Activated CD8-positive, alpha-beta T cell treated with anti-CD3 and anti-CD28 coated beads, Interleukin-2, amount 10 ng/mL, durations not matched to agents 7 days and 5 days (primary cell): ENCODE measurements around the gene MAPK13. TPM values are rescaled to one million over a fixed set of nuclear protein-coding genes. Genes with fewer than 3 reads are reported as not detected.
"Not testable (repeated sequence)": the region's sequence is repeated elsewhere in the genome, so short reads cannot be mapped to it uniquely, and the experiment has no call there.

Experiments
- ATAC-seq: fragments of 150-1000 bp; cut with Tn5 transposase; one replicate; pipeline ENCODE4 v1.10.0; 2021; ENCODE audit warnings: moderate library complexity
- CTCF ChIA-PET: fragments of 350-600 bp; sonication (Branson Sonifier 250); formaldehyde crosslinking; loops from one replicate; lab custom pipeline; 2021; ENCODE audit warnings: antibody characterized with exemption; lab: Charles Lee
- POLR2A ChIA-PET: fragments of 350-600 bp; sonication (Branson Sonifier 250); formaldehyde crosslinking; loops from one replicate; lab custom pipeline; 2021; ENCODE audit warnings: antibody characterized with exemption; lab: Charles Lee
- DNase-seq: peaks from one replicate; pipeline ENCODE4 v3.0.0-alpha.2; 2020
- H3K27ac Mint-ChIP-seq: one replicate; pipeline ENCODE4 v1.8.0; 2021; ENCODE audit warnings: mild to moderate bottlenecking, mixed read lengths
- H3K27me3 Mint-ChIP-seq: one replicate; pipeline ENCODE4 v1.8.0; 2021; ENCODE audit warnings: low read depth, mixed read lengths
- H3K36me3 Mint-ChIP-seq: one replicate; pipeline ENCODE4 v1.8.0; 2021; ENCODE audit warnings: low read depth, mixed read lengths
- H3K4me1 Mint-ChIP-seq: one replicate; pipeline ENCODE4 v1.8.0; 2021; ENCODE audit warnings: low read depth, mixed read lengths
- H3K4me3 Mint-ChIP-seq: one replicate; pipeline ENCODE4 v1.8.0; 2021; ENCODE audit warnings: mild to moderate bottlenecking, mixed read lengths
- H3K9me3 Mint-ChIP-seq: one replicate; pipeline ENCODE4 v1.8.0; 2022; ENCODE audit warnings: mixed read lengths; ENCODE audit not compliant: insufficient read depth
- total RNA-seq, 2 experiments: library from RNA; stranded (reverse); gene quantifications; one replicate each; pipeline ENCODE4 v1.2.3, GENCODE V29; 2021

Gene MAPK13
- total RNA-seq, 2 experiments from 2014 or later, result 42.6 to 43.5 TPM

DNA sequence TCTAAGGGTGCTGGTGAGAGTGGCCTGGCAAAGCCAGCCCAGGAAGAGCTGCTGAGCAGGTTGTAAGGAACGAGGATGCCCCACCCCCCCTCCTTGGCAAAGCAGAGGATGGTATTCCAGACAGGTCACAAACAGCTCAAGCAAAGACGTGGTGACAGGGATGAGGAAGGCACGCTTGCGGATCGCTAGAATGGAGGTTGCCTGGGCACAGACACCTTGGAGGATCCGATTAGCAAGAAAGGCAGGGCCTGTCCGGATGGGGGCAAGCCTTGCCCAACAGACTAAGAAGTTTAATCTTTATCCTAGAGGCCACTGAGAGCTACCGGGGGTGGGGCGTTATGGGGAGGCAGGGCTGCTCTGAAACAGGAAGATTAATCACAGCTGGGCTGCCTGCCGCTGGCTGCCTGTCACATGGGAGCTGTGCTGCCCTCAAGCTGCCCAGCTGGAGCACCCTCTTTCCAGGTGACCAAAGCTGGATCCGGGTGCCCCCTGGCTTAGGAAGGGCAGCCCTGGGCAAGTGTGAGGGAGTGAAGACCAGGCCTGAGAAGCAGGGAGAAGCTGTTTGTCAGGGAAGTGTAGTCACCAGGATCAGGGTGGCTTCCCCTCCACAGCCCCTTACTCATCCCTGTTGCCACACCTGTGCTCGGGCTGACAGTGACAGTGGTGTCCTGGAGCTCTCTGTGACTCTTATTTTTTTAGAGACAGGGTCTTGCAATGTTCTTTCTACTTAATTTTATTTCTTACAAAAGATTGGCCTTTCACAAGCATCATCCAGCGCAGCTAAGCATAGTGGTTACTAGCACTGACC is 9.1 kb upstream of the MAPK13 start:
- peak; percentile 82 for DNase-seq
- no peaks in the 10 kb centered on the region for H3K9me3 Mint-ChIP-seq
- no peaks in the 10 kb centered on the region for H3K27me3 Mint-ChIP-seq
- H3K27ac Mint-ChIP-seq, result peak overlapping the region; percentile 98
- POLR2A ChIA-PET, result interaction anchor here (0.8 to 2.9 kb wide), 16 partner anchors 9 to 200 kb away, joined by 3 to 53 read pairs (median 10); partner anchors contain the start of genes BRPF3, MAPK13, MAPK14 and SRPK1
- ATAC-seq, result peak; percentile 56
- CTCF ChIA-PET, result interaction anchor here (0.7 to 5.9 kb wide), 15 partner anchors 9 to 220 kb away, joined by 3 to 44 read pairs (median 7); partner anchors contain the start of genes MAPK13 and MAPK14
- peaks cover 35% of the 10 kb centered on the region for H3K36me3 Mint-ChIP-seq
- peak overlapping the region; percentile 74 for H3K4me3 Mint-ChIP-seq
- H3K4me1 Mint-ChIP-seq, result peaks cover 90% of the 10 kb centered on the region

DNA sequence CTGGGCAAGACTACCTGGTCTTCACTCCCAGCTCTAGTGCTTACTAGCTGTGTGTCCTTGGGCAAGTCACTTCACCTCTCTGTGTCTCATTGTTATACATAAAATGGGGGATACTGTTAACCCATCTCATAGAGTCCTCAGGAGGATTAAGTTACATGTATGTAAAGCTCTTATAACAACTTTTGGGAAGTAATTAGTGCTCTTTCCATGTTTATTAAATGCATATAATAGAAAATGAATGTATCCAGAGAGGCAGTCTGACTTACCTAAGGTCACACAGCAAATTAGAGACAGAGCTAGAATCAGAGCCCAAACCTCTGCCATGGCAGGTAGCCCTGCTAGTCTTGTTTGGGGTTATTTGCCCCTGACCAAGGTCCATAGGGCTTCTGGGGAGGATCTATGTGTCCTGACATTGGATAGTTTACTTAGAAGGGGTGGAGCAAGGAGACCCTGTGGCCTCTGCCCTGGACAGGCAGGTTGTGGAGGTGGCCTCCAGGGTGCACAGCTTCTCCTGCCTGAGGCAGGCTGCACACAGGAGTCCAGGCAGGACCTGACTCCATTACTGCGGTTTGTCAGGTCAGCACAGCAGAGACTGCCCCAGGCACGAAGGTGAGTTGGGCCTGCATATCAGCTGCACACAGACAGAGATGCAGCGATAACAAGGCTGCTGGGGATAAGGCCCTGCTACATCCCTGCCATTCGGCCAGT is 8.4 kb upstream of the MAPK13 start:
- ChIA-PET CTCF (interaction anchor here (0.7 to 5.9 kb wide), 13 partner anchors 10 to 219 kb away, joined by 3 to 44 read pairs (median 12); partner anchors contain the start of genes MAPK13 and MAPK14), POLR2A (interaction anchor here (0.9 to 2.9 kb wide), 13 partner anchors 9 to 97 kb away, joined by 3 to 53 read pairs (median 15); partner anchors contain the start of genes BRPF3, MAPK13 and MAPK14)
- H3K27me3 Mint-ChIP-seq, result no peaks in the 10 kb centered on the region
- H3K4me1 Mint-ChIP-seq, result peaks cover 91% of the 10 kb centered on the region
- H3K27ac Mint-ChIP-seq, result peak overlapping the region; percentile 98
- DNase-seq (no peak), ATAC-seq (no peak)
- H3K9me3 Mint-ChIP-seq, result no peaks in the 10 kb centered on the region
- H3K4me3 Mint-ChIP-seq, result no peak overlapping the region
- H3K36me3 Mint-ChIP-seq, result peaks cover 29% of the 10 kb centered on the region

DNA sequence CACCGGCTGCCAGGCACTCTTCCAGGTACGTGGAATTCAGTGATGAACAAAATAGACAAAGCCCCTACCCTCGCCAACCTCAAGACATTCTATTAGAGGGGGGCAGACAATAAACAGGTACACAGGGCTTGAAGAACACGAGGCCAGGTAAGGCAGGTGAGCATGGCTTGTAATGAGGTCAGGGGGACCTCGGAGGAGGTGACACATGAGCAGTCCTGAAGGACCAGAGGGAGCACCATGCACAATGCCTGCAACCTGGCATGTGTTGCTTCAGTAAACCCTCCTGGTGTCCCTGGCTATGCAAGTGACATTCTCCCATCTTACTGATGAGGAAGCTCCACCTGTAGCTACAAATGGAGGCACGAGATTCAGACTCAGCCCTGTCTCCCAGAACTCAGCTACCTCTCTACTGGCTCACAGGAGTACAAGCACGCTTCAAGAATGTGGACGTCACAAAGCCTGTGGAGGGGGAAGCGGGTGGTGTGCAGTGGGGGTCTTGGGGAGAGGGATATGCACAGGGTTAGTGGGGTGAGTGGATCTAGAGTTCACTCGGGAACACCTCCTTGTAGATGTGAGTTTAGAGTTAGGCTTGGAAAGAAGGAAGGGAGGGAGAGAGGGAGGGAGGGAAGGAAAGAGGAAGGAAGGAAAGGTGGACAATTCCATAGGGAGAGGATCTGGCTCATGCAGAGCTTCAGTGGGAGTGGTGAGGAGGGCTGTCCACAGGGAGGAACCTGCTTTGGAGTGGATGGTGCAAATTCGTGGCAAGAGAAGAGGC is 7.6 kb upstream of the MAPK13 start:
- Mint-ChIP-seq H3K36me3 (peaks cover 24% of the 10 kb centered on the region), H3K27ac (peak overlapping the region; percentile 98), H3K9me3 (no peaks in the 10 kb centered on the region), H3K27me3 (no peaks in the 10 kb centered on the region), H3K4me1 (peaks cover 91% of the 10 kb centered on the region), H3K4me3 (no peak overlapping the region)
- POLR2A ChIA-PET, result interaction anchor here (2.4 to 2.9 kb wide), 3 partner anchors 8 to 94 kb away, joined by 17 to 53 read pairs (median 30); partner anchors contain the start of genes MAPK13 and MAPK14
- DNase-seq (no peak), ATAC-seq (no peak)
- CTCF ChIA-PET, result interaction anchor here (1.0 to 5.9 kb wide), 10 partner anchors 9 to 237 kb away, joined by 3 to 44 read pairs (median 12); partner anchors contain the start of genes MAPK13 and MAPK14

- no peaks in the 10 kb centered on the region for H3K9me3 Mint-ChIP-seq
Measured at GRCh38 chr6:36123270-36124139, 6.8 kb upstream of the MAPK13 start.

GRCh38 chr6:36124346-36124745 is 6.0 kb upstream of the MAPK13 start:
- H3K9me3 Mint-ChIP-seq, H3K36me3 Mint-ChIP-seq, H3K27me3 Mint-ChIP-seq, DNase-seq, H3K4me3 Mint-ChIP-seq, ATAC-seq: not testable (repeated sequence)
- ChIA-PET CTCF (interaction anchor here (0.8 to 5.9 kb wide), 11 partner anchors 8 to 236 kb away, joined by 3 to 44 read pairs (median 5); partner anchors contain the start of gene MAPK14), POLR2A (interaction anchor here (0.7 to 1.5 kb wide), 2 partner anchors 13 to 71 kb away, joined by 3 read pairs; no protein-coding TSS in a partner anchor)
- peaks cover 91% of the 10 kb centered on the region for H3K4me1 Mint-ChIP-seq
- H3K27ac Mint-ChIP-seq, result peak overlapping the region; percentile 80

More at GRCh38 chr6:36123270-36124139, 6.8 kb upstream of the MAPK13 start:
- no peaks in the 10 kb centered on the region for H3K27me3 Mint-ChIP-seq
- H3K4me1 Mint-ChIP-seq, result peaks cover 91% of the 10 kb centered on the region
- ChIA-PET CTCF (interaction anchor here (0.9 to 5.9 kb wide), 13 partner anchors 8 to 237 kb away, joined by 3 to 44 read pairs (median 5); partner anchors contain the start of genes MAPK13 and MAPK14), POLR2A (interaction anchor here (0.7 to 1.5 kb wide), 2 partner anchors 12 to 72 kb away, joined by 3 read pairs; no protein-coding TSS in a partner anchor)
- peak; percentile 95 for DNase-seq
- H3K36me3 Mint-ChIP-seq, result peaks cover 17% of the 10 kb centered on the region
- no peak overlapping the region for H3K4me3 Mint-ChIP-seq
- peak overlapping the region; percentile 98 for H3K27ac Mint-ChIP-seq
- ATAC-seq, result peak; percentile 80

DNA sequence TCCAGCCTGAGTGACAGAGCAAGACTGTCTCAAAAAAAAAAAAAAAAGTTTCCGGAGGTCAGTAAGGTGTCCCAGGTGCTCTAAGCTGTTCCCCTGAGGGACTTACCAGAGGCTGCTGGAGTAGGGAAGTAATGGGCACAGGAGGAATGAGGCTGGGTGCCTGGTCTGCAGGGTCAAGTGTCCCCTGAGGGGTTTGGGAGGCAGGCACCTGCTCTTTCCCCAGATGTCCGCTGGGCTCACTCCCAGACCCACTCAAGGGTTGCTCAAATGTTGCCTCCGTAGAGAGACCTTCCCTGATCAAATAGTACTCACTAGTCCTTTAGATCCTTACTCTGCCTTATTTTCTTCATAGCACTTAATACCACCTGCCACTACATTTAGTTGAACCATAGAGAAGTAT is 5.4 kb upstream of the MAPK13 start:
- no peaks in the 10 kb centered on the region for H3K9me3 Mint-ChIP-seq
- no peak overlapping the region for H3K4me3 Mint-ChIP-seq
- POLR2A ChIA-PET, result interaction anchor here (1.5 kb wide), 1 partner anchor 70 kb away, joined by 3 read pairs; no protein-coding TSS in a partner anchor
- DNase-seq (no peak), ATAC-seq (no peak)
- peaks cover 3% of the 10 kb centered on the region for H3K36me3 Mint-ChIP-seq
- CTCF ChIA-PET, result interaction anchor here (0.8 to 5.9 kb wide), 5 partner anchors 24 to 176 kb away, joined by 4 to 44 read pairs (median 10); partner anchors contain the start of gene MAPK14
- H3K4me1 Mint-ChIP-seq, result peaks cover 88% of the 10 kb centered on the region
- no peaks in the 10 kb centered on the region for H3K27me3 Mint-ChIP-seq
- H3K27ac Mint-ChIP-seq, result no peak overlapping the region

DNA sequence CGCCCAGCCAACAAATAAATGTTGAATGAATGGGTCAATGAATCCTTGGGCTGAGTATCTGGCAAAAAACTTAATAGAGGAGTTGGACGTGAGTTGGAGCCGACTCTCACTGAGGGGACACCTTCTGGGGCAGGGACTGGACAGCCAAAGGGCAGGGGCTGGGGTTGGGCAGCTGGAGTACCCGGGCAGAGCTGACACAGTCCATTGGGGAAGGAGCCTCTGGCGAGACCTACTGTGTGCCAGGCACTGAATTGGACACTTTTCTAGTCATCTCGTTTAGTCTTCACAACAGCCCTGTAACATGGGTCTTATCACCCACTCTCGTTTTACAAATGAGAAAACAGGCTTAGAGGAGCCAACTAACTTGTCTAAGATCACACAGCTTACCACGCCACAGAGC is 4.7 kb upstream of the MAPK13 start:
- no peaks in the 10 kb centered on the region for H3K36me3 Mint-ChIP-seq
- H3K4me1 Mint-ChIP-seq, result peaks cover 83% of the 10 kb centered on the region
- POLR2A ChIA-PET, result interaction anchor here (2.0 kb wide), 1 partner anchor 97 kb away, joined by 5 read pairs; no protein-coding TSS in a partner anchor
- CTCF ChIA-PET, result interaction anchor here (1.0 to 5.9 kb wide), 7 partner anchors 14 to 225 kb away, joined by 3 to 44 read pairs (median 5); no protein-coding TSS in a partner anchor
- H3K27ac Mint-ChIP-seq, result no peak overlapping the region
- H3K27me3 Mint-ChIP-seq, result no peaks in the 10 kb centered on the region
- H3K4me3 Mint-ChIP-seq, result no peak overlapping the region
- no peak for DNase-seq
- no peaks in the 10 kb centered on the region for H3K9me3 Mint-ChIP-seq
- no peak for ATAC-seq

- Mint-ChIP-seq H3K4me3 (no peak overlapping the region), H3K4me1 (peaks cover 82% of the 10 kb centered on the region), H3K27me3 (no peaks in the 10 kb centered on the region), H3K9me3 (no peaks in the 10 kb centered on the region), H3K36me3 (peaks cover 2% of the 10 kb centered on the region), H3K27ac (no peak overlapping the region)
- ChIA-PET POLR2A (interaction anchor here (2.0 kb wide), 1 partner anchor 97 kb away, joined by 5 read pairs; no protein-coding TSS in a partner anchor), CTCF (interaction anchor here (1.0 to 1.9 kb wide), 11 partner anchors 10 to 225 kb away, joined by 3 to 11 read pairs (median 4); partner anchors contain the start of gene MAPK14)
- ATAC-seq, result no peak
- no peak for DNase-seq
Measured at GRCh38 chr6:36126121-36126520, 4.2 kb upstream of the MAPK13 start.

- CTCF ChIA-PET, result interaction anchor here (0.9 to 1.9 kb wide), 15 partner anchors 11 to 224 kb away, joined by 3 to 11 read pairs (median 4); partner anchors contain the start of gene MAPK14
- ATAC-seq (no peak), DNase-seq (no peak)
- Mint-ChIP-seq H3K4me1 (peaks cover 81% of the 10 kb centered on the region), H3K27me3 (no peaks in the 10 kb centered on the region), H3K27ac (peak overlapping the region; percentile 56), H3K9me3 (no peaks in the 10 kb centered on the region), H3K4me3 (no peak overlapping the region), H3K36me3 (peaks cover 2% of the 10 kb centered on the region)
- POLR2A ChIA-PET, result interaction anchor here (2.0 kb wide), 1 partner anchor 98 kb away, joined by 5 read pairs; no protein-coding TSS in a partner anchor
Measured at GRCh38 chr6:36126553-36127458, 3.5 kb upstream of the MAPK13 start.
